Measurements from ENCODE around the gene RBM38. TPM values are rescaled to one million over a fixed set of nuclear protein-coding genes. Genes with fewer than 3 reads are reported as not detected.

The RBM38 gene
- total and polyA plus RNA-seq, 9 of the 15 experiments (the other 6 are each of a cell fraction or from before 2014, with no cell fraction given): 0.28 to 82.4 (median 33.2) TPM

DNA sequence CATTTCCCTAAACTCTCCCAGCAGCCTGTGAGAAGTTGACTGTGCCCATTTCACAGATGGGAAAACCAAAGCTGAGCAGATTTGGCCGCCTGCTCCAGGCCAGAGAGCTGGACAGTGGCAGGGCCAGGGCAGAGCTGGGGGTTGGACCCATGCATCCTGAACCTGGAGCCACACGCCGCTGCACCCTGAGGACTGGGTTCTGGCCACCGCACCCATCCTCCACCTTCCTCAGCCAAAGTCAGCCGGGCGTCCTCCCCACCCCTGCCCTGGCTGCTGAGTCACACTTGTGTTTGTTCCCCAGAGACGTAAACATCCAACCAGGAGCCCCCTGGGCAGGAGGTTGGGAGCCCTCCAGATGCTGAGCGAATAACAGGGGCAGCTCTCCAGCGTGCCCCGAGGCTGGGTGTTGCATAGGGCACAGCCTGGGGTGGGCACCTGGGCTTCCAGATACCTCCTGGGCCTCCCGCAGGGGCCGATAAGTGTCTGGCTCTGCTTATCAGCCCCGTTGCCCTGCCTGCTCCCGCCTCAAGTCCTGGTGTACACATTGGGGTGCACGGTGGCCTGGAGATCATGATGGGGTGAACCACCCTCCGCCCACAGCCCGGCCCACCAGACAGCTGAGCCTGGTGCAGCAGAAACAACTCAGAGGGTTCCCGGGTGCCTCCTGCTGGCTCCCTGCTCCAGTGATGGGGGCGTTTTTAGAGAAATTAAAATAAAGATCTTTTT is 23.8 kb downstream of the RBM38 start (continued):
- TF ChIP-seq, protein P1, sequence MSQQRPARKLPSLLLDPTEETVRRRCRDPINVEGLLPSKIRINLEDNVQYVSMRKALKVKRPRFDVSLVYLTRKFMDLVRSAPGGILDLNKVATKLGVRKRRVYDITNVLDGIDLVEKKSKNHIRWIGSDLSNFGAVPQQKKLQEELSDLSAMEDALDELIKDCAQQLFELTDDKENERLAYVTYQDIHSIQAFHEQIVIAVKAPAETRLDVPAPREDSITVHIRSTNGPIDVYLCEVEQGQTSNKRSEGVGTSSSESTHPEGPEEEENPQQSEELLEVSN (IDR thresholded peaks at IDR 0.05; ENCODE audit: borderline replicate concordance in 1 of 2, extremely low read depth in 1 of 2, insufficient read depth in 1 of 2, insufficient read length in 1 of 2, low read depth in 1 of 2, low read length in 1 of 2, poor library complexity in 1 of 2, severe bottlenecking in 1 of 2): no peak
- no peak for TF ChIP-seq KAT7 (CRISPR knock-in tag; IDR thresholded peaks at IDR 0.05; ENCODE audit: borderline replicate concordance)
- TF ChIP-seq POLR3G (IDR thresholded peaks at IDR 0.05; ENCODE audit: extremely low read depth, insufficient read length, insufficient replicate concordance): no peak
- no peak for TF ChIP-seq SIN3B (IDR thresholded peaks at IDR 0.05; ENCODE audit: low read depth)
- TF ChIP-seq LCOR (CRISPR knock-in tag; IDR thresholded peaks at IDR 0.05): 0 out of 2 replicates have a peak, but pooled peaks have one; percentile 12
- TF ChIP-seq HDAC1 (IDR thresholded peaks at IDR 0.05): peak; percentile 71 to 81; a peak in 2 of 4 replicates
- TF ChIP-seq FOSL1 (tag; conservative IDR thresholded peaks at IDR 0.05): peak; percentile 81
- TF ChIP-seq SP1 (CRISPR knock-in tag; IDR thresholded peaks at IDR 0.05): peak; percentile 46; the same call in 1 of the 2 replicates
- peak; percentile 32; the same call in 1 of the 2 replicates for TF ChIP-seq JUN (IDR thresholded peaks at IDR 0.05; ENCODE audit: borderline replicate concordance, low read depth, low read length)
- no peak for TF ChIP-seq JUN (CRISPR knock-in tag; IDR thresholded peaks at IDR 0.05; ENCODE audit: borderline replicate concordance)
- peak; percentile 74 for TF ChIP-seq ATF3 (IDR thresholded peaks at IDR 0.05)
- no peak for TF ChIP-seq ATF3 (CRISPR knock-in tag; conservative IDR thresholded peaks at IDR 0.05)
- TF ChIP-seq FOXJ2 (tag; IDR thresholded peaks at IDR 0.05): 0 out of 2 replicates have a peak, but pooled peaks have one; percentile 70
- TF ChIP-seq, protein P2, sequence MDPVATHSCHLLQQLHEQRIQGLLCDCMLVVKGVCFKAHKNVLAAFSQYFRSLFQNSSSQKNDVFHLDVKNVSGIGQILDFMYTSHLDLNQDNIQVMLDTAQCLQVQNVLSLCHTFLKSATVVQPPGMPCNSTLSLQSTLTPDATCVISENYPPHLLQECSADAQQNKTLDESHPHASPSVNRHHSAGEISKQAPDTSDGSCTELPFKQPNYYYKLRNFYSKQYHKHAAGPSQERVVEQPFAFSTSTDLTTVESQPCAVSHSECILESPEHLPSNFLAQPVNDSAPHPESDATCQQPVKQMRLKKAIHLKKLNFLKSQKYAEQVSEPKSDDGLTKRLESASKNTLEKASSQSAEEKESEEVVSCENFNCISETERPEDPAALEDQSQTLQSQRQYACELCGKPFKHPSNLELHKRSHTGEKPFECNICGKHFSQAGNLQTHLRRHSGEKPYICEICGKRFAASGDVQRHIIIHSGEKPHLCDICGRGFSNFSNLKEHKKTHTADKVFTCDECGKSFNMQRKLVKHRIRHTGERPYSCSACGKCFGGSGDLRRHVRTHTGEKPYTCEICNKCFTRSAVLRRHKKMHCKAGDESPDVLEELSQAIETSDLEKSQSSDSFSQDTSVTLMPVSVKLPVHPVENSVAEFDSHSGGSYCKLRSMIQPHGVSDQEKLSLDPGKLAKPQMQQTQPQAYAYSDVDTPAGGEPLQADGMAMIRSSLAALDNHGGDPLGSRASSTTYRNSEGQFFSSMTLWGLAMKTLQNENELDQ (CRISPR knock-in tag; IDR thresholded peaks at IDR 0.05; ENCODE audit: borderline replicate concordance): no peak
- no peak for TF ChIP-seq KLF13 (tag; IDR thresholded peaks at IDR 0.05; ENCODE audit: borderline replicate concordance, low read depth)
- TF ChIP-seq HNRNPK (IDR thresholded peaks at IDR 0.05; ENCODE audit: low read depth, low read length, poor library complexity, severe bottlenecking): no peak
- peak; percentile 92; the same call in 1 of the 2 replicates for TF ChIP-seq HDGF (IDR thresholded peaks at IDR 0.05)
- TF ChIP-seq L3MBTL2 (IDR thresholded peaks at IDR 0.05): no peak
- no peak for TF ChIP-seq MEIS2 (IDR thresholded peaks at IDR 0.05; ENCODE audit: partially characterized antibody)
